ENCODE measurements around the gene PALD1. TPM values are rescaled to one million over a fixed set of nuclear protein-coding genes. Genes with fewer than 3 reads are reported as not detected.

PALD1 gene
- polyA plus RNA-seq, 1 of the 3 experiments (the other 2 are of a cell fraction): 0.16 TPM

- Histone ChIP-seq H3K4me1 (ENCODE audit: control insufficient read depth in 1 of 2, insufficient read depth in 2 of 2, low read depth in 1 of 2, low read length in 1 of 2) (peaks cover 0 to 11% of the 10 kb centered on the region in 2 experiments; a peak in 1 of 4 replicates), H3K79me2 (ENCODE audit: insufficient read depth) (no peaks in the 10 kb centered on the region), H2AFZ (ENCODE audit: low read depth) (no peak overlapping the region), H3K27me3 (ENCODE audit: insufficient read depth) (peaks cover 9% of the 10 kb centered on the region), H3K4me3 (ENCODE audit: low read depth in 2 of 2, low read length in 1 of 2) (no peak overlapping the region), H3K4me2 (no peak overlapping the region), H3K27ac (ENCODE audit: low read depth in 2 of 2, low read length in 1 of 2) (no peak overlapping the region), H3K36me3 (replicated peaks in 1 of 2; ENCODE audit: control insufficient read depth in 1 of 2, insufficient read depth in 2 of 2, low read length in 1 of 2) (no peaks in the 10 kb centered on the region), H3K9me2 (no peaks in the 10 kb centered on the region), H3F3A (replicated peaks; ENCODE audit: insufficient read depth) (no peaks in the 10 kb centered on the region), H3K9me3 (no peaks in the 10 kb centered on the region), H4K20me1 (ENCODE audit: insufficient read depth) (no peaks in the 10 kb centered on the region), H3K9ac (no peak overlapping the region)
- CTCF ChIA-PET: no interaction called here
- POLR2A ChIA-PET: no interaction called here
- no peak for DNase-seq
- WGBS (ENCODE audit: low lambda C conversion rate): 67% methylated on average over 5 of the region's 5 CpGs
- TF ChIP-seq RAD21 (IDR thresholded peaks at IDR 0.05; ENCODE audit: low read length) (no peak), CTCF (IDR thresholded peaks at IDR 0.05) (no peak), NRF1 (IDR thresholded peaks at IDR 0.05; ENCODE audit: low read depth, low read length) (no peak), SIN3A (IDR thresholded peaks at IDR 0.05; ENCODE audit: borderline replicate concordance, low read depth, low read length) (no peak), CHD2 (IDR thresholded peaks at IDR 0.05; ENCODE audit: low read length, partially characterized antibody) (no peak), USF2 (IDR thresholded peaks at IDR 0.05; ENCODE audit: borderline replicate concordance, low read depth, low read length) (no peak), EZH2phosphoT487 (IDR thresholded peaks at IDR 0.05; ENCODE audit: borderline replicate concordance, low read depth) (no peak)
Measured at GRCh38 chr10:70595566-70596016, 117.0 kb downstream of the PALD1 start.

- no peak overlapping the region for H3K4me2 ChIP-seq
- ChIA-PET POLR2A (no interaction called here), CTCF (interaction anchor here (0.6 to 2.8 kb wide), 2 partner anchors 163 to 508 kb away, joined by 3 to 8 read pairs; no protein-coding TSS in a partner anchor)
- peaks cover 9% of the 10 kb centered on the region for H3K27me3 ChIP-seq (ENCODE audit: insufficient read depth)
- no peaks in the 10 kb centered on the region for H4K20me1 ChIP-seq (ENCODE audit: insufficient read depth)
- H3K9me2 ChIP-seq: no peaks in the 10 kb centered on the region
- no peak overlapping the region for H3K9ac ChIP-seq
- H3K79me2 ChIP-seq (ENCODE audit: insufficient read depth): no peaks in the 10 kb centered on the region
- H2AFZ ChIP-seq (ENCODE audit: low read depth): no peak overlapping the region
- H3K4me1 ChIP-seq (ENCODE audit: control insufficient read depth in 1 of 2, insufficient read depth in 2 of 2, low read depth in 1 of 2, low read length in 1 of 2): peaks cover 0 to 12% of the 10 kb centered on the region in 2 experiments; a peak in 1 of 4 replicates
- DNase-seq: no peak
- H3K9me3 ChIP-seq: no peaks in the 10 kb centered on the region
- no peak for TF ChIP-seq GABPA (IDR thresholded peaks at IDR 0.05; ENCODE audit: low read depth)
- TF ChIP-seq TAF1 (IDR thresholded peaks at IDR 0.05; ENCODE audit: borderline replicate concordance, low read depth, low read length): no peak
- no peak for TF ChIP-seq CHD2 (IDR thresholded peaks at IDR 0.05; ENCODE audit: low read length, partially characterized antibody)
- TF ChIP-seq PBX3 (IDR thresholded peaks at IDR 0.05): no peak
- no peak for TF ChIP-seq MXI1 (IDR thresholded peaks at IDR 0.05; ENCODE audit: low read depth, low read length)
- TF ChIP-seq RAD21 (IDR thresholded peaks at IDR 0.05; ENCODE audit: low read length): no peak
- TF ChIP-seq FOXM1 (IDR thresholded peaks at IDR 0.05; ENCODE audit: low read depth): no peak
- no peak for TF ChIP-seq CTCF (IDR thresholded peaks at IDR 0.05)
- no peak for TF ChIP-seq RCOR1 (IDR thresholded peaks at IDR 0.05; ENCODE audit: low read length)
- no peak for TF ChIP-seq USF1 (IDR thresholded peaks at IDR 0.05; ENCODE audit: borderline replicate concordance, low read depth)
- TF ChIP-seq USF2 (IDR thresholded peaks at IDR 0.05; ENCODE audit: borderline replicate concordance, low read depth, low read length): no peak
- TF ChIP-seq POLR2AphosphoS5 (IDR thresholded peaks at IDR 0.05; ENCODE audit: low read depth, low read length): no peak
- no peak for TF ChIP-seq NRF1 (IDR thresholded peaks at IDR 0.05; ENCODE audit: low read depth, low read length)
- WGBS (ENCODE audit: low lambda C conversion rate): 70% methylated on average over 14 of the region's 14 CpGs
- H3K4me3 ChIP-seq (ENCODE audit: low read depth in 2 of 2, low read length in 1 of 2): no peak overlapping the region
- H3F3A ChIP-seq (replicated peaks; ENCODE audit: insufficient read depth): no peaks in the 10 kb centered on the region
- no peak overlapping the region for H3K27ac ChIP-seq (ENCODE audit: low read depth in 2 of 2, low read length in 1 of 2)
- no peaks in the 10 kb centered on the region for H3K36me3 ChIP-seq (replicated peaks in 1 of 2; ENCODE audit: control insufficient read depth in 1 of 2, insufficient read depth in 2 of 2, low read length in 1 of 2)
Measured at GRCh38 chr10:70596110-70596798, 117.7 kb downstream of the PALD1 start.

All from SK-N-SH (cell line).